VCaP (cell line): ENCODE results near the gene PRMT7.

ENCODE experiments used
- H3K27ac ChIP-seq: fragments of 450-650 bp; 2 replicates; pipeline ENCODE4 v1.5.1; 2017
- TF ChIP-seq, protein P1 (sequence below): fragments of 450-650 bp; conservative IDR thresholded peaks from 2 replicates; pipeline ENCODE4 v1.5.1; 2017; ENCODE audit warnings: mild to moderate bottlenecking, moderate library complexity

Gene PRMT7

GRCh38 chr16:68367030-68367429 is 56.2 kb downstream of the PRMT7 start:
- no peak overlapping the region for H3K27ac ChIP-seq
- TF ChIP-seq, protein P1, sequence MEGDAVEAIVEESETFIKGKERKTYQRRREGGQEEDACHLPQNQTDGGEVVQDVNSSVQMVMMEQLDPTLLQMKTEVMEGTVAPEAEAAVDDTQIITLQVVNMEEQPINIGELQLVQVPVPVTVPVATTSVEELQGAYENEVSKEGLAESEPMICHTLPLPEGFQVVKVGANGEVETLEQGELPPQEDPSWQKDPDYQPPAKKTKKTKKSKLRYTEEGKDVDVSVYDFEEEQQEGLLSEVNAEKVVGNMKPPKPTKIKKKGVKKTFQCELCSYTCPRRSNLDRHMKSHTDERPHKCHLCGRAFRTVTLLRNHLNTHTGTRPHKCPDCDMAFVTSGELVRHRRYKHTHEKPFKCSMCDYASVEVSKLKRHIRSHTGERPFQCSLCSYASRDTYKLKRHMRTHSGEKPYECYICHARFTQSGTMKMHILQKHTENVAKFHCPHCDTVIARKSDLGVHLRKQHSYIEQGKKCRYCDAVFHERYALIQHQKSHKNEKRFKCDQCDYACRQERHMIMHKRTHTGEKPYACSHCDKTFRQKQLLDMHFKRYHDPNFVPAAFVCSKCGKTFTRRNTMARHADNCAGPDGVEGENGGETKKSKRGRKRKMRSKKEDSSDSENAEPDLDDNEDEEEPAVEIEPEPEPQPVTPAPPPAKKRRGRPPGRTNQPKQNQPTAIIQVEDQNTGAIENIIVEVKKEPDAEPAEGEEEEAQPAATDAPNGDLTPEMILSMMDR: peak; percentile 63

DNA sequence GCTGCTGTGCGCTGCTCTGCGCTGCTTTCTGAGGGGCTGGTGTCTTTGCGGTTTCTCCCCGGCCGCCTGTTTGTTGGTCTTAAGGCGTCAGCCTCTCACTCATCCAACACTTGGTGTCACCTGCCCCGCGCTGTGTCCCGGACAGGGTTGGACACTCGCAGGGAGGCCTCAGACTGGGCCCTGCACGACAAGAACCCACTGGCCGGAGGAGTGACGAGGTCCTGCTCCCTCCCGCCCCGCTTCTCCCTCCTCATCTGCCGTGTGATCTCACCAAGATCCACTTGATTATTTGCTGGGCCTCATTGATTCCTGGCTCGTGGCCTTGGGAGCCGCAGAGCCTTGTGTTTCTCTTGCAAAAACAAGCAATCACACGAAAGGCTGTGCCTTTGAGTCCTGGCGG is 56.6 kb downstream of the PRMT7 start:
- TF ChIP-seq, protein P1: no peak

GRCh38 chr16:68367891-68368290 is 57.1 kb downstream of the PRMT7 start:
- TF ChIP-seq, protein P1: no peak
- H3K27ac ChIP-seq: no peak overlapping the region

More for the DNA sequence above, 56.6 kb downstream of the PRMT7 start:
- H3K27ac ChIP-seq: no peak overlapping the region

DNA sequence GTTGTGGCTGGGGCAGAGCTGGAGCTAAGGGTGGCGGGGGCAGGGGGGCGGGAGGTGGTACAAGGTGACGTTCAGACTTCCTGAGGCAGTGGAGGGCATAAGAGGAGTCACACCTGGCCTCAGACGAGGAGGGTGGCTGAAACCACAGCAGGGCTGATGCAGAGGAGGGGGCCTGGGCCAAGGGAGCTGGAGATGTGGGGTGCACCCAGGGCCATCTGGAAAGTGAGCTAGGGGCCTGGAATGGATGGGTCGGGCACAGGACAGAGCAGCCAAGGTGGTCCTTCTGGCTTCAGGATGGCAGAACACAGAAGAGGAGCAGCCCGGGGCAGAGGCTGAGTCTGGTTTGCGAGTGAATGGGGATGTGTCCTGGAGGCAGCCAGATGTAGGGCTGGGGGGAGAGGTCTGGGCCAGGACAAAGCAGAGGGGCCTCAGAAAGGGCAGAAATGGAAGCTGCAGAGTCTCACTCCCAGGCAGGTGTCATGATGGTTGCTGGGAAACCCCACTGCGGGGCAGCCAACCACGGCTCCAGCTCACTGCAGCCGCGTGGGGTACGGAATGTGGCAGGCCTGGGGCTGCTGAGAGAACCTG is 57.6 kb downstream of the PRMT7 start:
- TF ChIP-seq, protein P1: no peak
- H3K27ac ChIP-seq: no peak overlapping the region

DNA sequence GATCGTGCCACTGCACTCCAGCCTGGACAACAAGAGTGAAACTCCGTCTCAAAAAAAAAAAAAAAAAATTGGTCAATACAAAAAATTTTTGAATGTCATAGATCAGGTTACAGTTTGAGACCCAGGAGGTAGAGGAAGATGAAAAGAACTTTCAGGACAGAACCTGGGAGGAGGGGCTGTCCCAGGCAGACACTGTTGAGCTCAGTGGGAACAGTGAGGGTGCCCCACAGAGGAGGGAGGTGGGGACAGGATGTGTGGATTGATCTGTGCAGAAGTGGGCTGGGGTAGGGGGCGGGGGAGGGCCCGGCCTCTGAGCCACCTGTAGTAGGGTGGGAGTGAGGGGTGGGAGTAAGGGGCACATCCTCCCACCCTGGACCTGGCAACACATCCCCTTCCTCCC is 58.3 kb downstream of the PRMT7 start:
- TF ChIP-seq, protein P1: no peak
- no peak overlapping the region for H3K27ac ChIP-seq

DNA sequence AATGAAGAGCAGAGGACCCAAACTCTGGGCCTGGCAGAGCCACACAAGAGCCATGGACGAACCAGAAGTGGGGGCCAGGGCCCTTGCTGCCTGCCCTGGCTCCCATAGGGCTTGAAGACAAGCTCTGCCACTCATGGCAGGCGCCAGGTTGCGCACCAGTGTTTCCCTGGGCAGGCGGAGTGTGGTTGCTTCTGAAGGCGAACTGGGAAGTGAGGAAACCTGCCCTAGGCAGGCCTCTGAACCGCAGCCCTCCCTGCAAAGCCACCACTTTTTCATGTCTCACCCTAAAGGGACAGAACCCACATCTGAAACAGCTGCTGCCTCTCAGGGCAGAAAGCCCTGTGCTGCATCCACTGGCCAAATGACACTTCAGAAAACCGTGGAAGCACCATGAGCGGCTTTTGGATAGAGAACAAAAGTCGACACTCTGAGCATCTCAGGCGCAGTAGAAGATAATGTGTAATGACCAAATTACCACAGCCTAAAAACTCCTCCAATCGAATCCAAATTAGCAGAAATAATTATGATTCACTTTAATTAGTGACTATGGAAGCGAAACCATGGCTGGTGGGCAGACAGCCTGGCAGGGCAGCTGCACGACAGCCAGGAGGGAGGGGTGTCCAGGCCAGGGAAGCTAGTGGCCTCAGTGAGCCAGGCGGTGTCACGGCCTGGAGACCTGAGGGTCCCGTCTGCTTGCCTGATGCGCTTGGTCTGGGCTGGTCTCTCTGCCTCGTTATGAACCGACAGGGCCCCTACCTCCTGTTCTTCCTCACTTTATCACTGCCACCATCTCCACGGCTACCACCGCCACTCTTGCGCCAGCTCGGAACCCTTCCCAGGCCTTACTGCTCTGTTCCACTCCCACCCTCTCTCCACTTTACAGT is 59.1 kb downstream of the PRMT7 start:
- TF ChIP-seq, protein P1: no peak
- H3K27ac ChIP-seq: no peak overlapping the region

DNA sequence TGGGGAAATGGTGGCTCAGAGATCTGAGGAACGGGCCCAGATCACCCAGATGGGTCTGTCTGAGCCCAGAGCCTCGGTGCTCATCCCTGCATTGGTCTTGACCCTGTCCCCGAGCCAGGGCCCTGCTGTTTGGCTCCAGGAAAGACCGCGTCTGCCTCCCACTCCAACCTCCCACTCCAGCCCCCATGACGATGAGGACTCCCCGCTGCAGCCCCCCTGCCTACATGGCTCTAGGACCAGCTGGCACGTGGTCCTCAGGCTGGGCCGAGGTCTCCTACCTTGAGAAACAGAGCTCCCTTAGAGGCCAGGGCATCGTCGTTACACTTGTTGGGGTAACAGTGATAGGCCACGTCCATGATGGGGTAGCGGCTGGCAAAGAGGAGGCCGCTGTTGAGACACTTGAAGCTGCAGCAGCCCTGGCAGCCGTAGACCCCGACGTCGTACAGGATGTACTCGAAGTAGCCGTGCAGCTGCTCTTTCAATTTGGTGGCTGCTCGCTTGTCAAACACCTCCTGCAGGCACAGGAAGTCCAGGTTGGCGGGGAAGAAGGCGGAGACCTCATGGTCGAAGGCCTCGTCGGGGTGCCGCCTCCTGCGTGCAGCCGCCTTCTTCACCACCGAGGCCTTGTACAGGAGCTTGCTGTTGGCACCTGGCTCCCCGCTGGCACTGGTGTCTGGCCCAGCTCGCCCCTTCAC is 59.9 kb downstream of the PRMT7 start:
- TF ChIP-seq, protein P1: no peak
- H3K27ac ChIP-seq: no peak overlapping the region
